ENCODE data around the gene LRMDA.

GRCh38 chr10:75654772-75655171 lies 223.3 kb downstream of the LRMDA start:
- TF ChIP-seq CTCF (conservative IDR thresholded peaks at IDR 0.05; ENCODE audit: low read length) (no peak), EZH2phosphoT487 (IDR thresholded peaks at IDR 0.05; ENCODE audit: borderline replicate concordance, low read depth, low read length) (no peak)

Data from OCI-LY7 (cell line).